Activated naive CD8-positive, alpha-beta T cell treated with anti-CD3 and anti-CD28 coated beads, Interleukin-2, amount 50 U/mL, for 24 hours (primary cell): ENCODE measurements around the gene FBLN1.
"Not testable (repeated sequence)": the region's sequence is repeated elsewhere in the genome, so short reads cannot be mapped to it uniquely, and the experiment has no call there.

ENCODE experiments used
- ATAC-seq: fragments of 150-1000 bp; cut with Tn5 transposase; one replicate; pipeline ENCODE4 v1.10.0; 2021
- DNase-seq: peaks from one replicate; pipeline ENCODE4 v3.0.0; 2021
- H3K27ac Mint-ChIP-seq: one replicate; pipeline ENCODE4 v1.8.0; 2021; ENCODE audit warnings: mild to moderate bottlenecking, mixed read lengths
- H3K27me3 Mint-ChIP-seq: one replicate; pipeline ENCODE4 v1.8.0; 2021; ENCODE audit warnings: mixed read lengths
- H3K36me3 Mint-ChIP-seq: one replicate; pipeline ENCODE4 v1.8.0; 2021; ENCODE audit warnings: low read depth, mixed read lengths
- H3K4me1 Mint-ChIP-seq: one replicate; pipeline ENCODE4 v1.8.0; 2021; ENCODE audit warnings: mixed read lengths
- H3K4me3 Mint-ChIP-seq: one replicate; pipeline ENCODE4 v1.8.0; 2021; ENCODE audit warnings: mild to moderate bottlenecking, moderate library complexity, mixed read lengths
- H3K9me3 Mint-ChIP-seq: one replicate; pipeline ENCODE4 v1.8.0; 2021; ENCODE audit warnings: mixed read lengths

Gene FBLN1

DNA sequence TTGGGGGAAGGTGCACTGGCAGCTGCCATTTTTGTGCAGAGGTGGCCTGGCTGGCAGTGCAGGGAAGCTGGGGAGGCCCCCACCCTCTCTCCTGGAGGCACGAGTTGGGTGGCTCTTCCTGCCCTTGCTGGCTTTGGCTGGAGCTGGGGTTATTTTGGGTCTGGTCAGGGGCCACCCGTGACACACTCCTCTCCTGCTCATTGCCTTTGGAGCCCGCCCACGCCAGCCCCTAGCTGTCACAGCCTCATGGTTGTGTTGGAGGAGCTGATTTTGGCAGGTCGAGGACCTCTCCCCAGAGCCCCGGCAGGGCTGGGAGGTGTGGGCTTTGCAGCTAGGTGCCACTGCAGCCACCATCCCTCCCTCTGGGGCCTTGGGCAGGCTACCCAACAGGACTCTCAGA, 21.5 kb downstream of the FBLN1 start:
- Mint-ChIP-seq H3K4me1 (no peaks in the 10 kb centered on the region), H3K4me3 (no peak overlapping the region), H3K9me3 (no peaks in the 10 kb centered on the region), H3K36me3 (no peaks in the 10 kb centered on the region), H3K27ac (no peak overlapping the region), H3K27me3 (no peaks in the 10 kb centered on the region)
- no peak for DNase-seq
- peak; percentile 24 for ATAC-seq

DNA sequence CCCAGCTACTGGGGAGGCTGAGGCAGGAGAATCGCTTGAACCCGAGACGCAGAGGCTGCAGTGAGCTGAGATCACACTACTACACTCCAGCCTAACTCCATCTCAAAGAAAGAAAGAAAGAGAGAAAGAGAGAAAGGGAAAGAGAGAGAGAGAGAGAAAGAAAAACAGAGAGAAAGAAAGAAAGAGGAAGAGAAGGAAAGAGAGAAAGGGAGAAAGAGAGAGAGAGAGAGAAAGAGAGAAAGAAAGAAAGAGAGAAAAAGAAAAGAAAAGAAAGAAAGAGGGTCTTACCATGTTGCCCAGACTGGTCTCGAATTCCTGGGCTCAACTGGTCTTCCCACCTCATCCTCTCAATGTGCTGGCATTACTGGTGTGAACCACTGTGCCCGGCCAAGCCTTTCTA, 22.3 kb downstream of the FBLN1 start:
- Mint-ChIP-seq H3K9me3 (no peaks in the 10 kb centered on the region), H3K4me3 (no peak overlapping the region), H3K27ac (no peak overlapping the region), H3K36me3 (no peaks in the 10 kb centered on the region), H3K27me3 (no peaks in the 10 kb centered on the region), H3K4me1 (no peaks in the 10 kb centered on the region)
- ATAC-seq (no peak), DNase-seq (no peak)

GRCh38 chr22:45525480-45525879, 22.8 kb downstream of the FBLN1 start:
- Mint-ChIP-seq H3K27me3 (no peaks in the 10 kb centered on the region), H3K27ac (no peak overlapping the region), H3K9me3 (no peaks in the 10 kb centered on the region), H3K36me3 (no peaks in the 10 kb centered on the region), H3K4me3 (no peak overlapping the region), H3K4me1 (no peaks in the 10 kb centered on the region)
- DNase-seq, result no peak
- ATAC-seq, result no peak

- no peak for ATAC-seq
- DNase-seq, result no peak
- no peak overlapping the region for H3K27ac Mint-ChIP-seq
- H3K4me1 Mint-ChIP-seq, result no peaks in the 10 kb centered on the region
- no peaks in the 10 kb centered on the region for H3K9me3 Mint-ChIP-seq
- no peaks in the 10 kb centered on the region for H3K27me3 Mint-ChIP-seq
- no peaks in the 10 kb centered on the region for H3K36me3 Mint-ChIP-seq
- no peak overlapping the region for H3K4me3 Mint-ChIP-seq
These were observed 23.6 kb downstream of the FBLN1 start for GRCh38 chr22:45526281-45526680.

DNA sequence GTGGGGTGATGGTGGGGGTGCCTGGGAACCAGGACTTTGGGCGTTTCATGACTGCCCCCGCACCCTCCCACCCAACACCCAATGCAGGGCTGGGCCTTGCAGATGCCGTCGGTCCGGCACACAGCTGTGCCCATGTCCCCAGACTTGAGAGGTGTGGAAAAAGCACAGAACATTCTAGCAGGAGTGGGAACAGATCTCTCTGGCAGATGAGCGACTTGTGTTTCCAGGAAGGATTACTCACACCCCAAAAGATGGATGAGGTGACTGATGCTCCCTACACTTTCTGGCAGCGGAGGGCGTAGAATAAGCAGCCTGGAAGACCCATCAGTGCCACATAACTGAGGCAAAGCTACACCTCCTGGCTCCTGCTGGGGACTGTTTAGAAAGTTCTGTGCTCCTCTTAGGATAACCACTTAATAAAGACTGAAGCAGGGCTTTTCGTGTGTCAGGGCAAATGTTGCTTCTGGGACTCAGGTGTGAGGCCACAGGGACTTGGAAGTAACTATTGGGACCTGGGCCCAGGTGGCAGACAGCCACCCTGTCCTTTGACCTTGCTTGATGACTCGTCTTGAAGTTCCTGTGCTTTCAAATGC, 24.2 kb downstream of the FBLN1 start:
- H3K4me1 Mint-ChIP-seq, result no peaks in the 10 kb centered on the region
- no peaks in the 10 kb centered on the region for H3K27me3 Mint-ChIP-seq
- DNase-seq (no peak), ATAC-seq (no peak)
- no peak overlapping the region for H3K27ac Mint-ChIP-seq
- H3K36me3 Mint-ChIP-seq, result no peaks in the 10 kb centered on the region
- no peaks in the 10 kb centered on the region for H3K9me3 Mint-ChIP-seq
- no peak overlapping the region for H3K4me3 Mint-ChIP-seq

DNA sequence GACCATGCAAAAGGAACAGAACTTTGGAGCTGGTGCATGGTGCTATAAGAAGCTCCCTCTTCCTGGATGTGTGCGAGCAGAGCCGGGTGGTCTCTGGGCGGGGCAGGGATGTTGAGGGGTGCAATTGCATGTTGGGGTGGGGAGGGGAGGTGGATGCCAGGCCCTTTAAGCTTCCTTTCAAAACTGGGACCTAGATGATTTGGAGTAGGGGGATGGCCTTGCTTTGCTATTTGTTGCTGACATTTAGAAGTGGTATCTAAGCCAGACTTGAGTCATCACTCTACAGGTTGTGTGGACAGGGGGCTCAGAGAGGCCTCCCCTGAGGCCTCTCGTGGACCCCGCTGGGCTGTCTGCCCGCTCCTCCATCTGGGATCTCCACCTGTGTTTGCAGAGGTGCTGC, 24.8 kb downstream of the FBLN1 start:
- DNase-seq, result no peak
- Mint-ChIP-seq H3K27ac (no peak overlapping the region), H3K9me3 (no peaks in the 10 kb centered on the region), H3K27me3 (no peaks in the 10 kb centered on the region), H3K4me1 (no peaks in the 10 kb centered on the region), H3K4me3 (no peak overlapping the region), H3K36me3 (no peaks in the 10 kb centered on the region)
- ATAC-seq, result no peak

GRCh38 chr22:45528046-45528445, 25.4 kb downstream of the FBLN1 start:
- H3K27ac Mint-ChIP-seq, result no peak overlapping the region
- no peaks in the 10 kb centered on the region for H3K9me3 Mint-ChIP-seq
- H3K36me3 Mint-ChIP-seq, result no peaks in the 10 kb centered on the region
- no peaks in the 10 kb centered on the region for H3K4me1 Mint-ChIP-seq
- no peaks in the 10 kb centered on the region for H3K27me3 Mint-ChIP-seq
- no peak overlapping the region for H3K4me3 Mint-ChIP-seq
- DNase-seq (no peak), ATAC-seq (no peak)

GRCh38 chr22:45529105-45529504, 26.4 kb downstream of the FBLN1 start:
- H3K9me3 Mint-ChIP-seq, result no peaks in the 10 kb centered on the region
- no peaks in the 10 kb centered on the region for H3K4me1 Mint-ChIP-seq
- DNase-seq (no peak), ATAC-seq (no peak)
- no peak overlapping the region for H3K27ac Mint-ChIP-seq
- no peaks in the 10 kb centered on the region for H3K36me3 Mint-ChIP-seq
- H3K4me3 Mint-ChIP-seq, result no peak overlapping the region
- H3K27me3 Mint-ChIP-seq, result no peaks in the 10 kb centered on the region

DNA sequence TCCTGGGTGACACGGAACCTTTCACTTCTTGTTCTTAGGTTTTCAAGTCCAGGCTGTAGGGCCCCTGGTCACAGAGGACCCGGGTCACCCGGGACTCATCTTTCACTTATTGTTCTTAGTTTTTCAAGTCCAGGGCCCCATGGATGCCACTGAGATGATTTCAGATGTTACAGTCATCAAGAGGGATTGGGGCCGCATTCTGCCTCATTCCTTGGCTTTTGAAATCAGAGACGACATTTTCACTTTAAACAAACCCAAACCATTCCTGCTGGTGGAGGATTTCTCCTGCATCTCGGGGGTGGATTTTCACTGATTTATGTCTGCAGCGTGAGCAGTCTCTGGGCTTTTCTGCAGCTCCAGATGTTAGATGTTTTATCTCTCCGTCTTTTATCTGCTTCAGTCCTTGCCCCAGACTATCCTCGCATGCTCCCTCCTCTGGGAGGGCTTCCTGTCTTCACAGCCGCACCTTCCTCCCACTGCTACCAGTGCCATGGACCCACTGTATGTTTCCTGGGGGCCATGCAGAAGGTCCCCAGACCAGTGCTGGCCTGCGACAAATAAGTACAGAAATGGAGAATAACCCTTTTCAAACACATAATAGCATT, 27.4 kb downstream of the FBLN1 start:
- Mint-ChIP-seq H3K27ac (no peak overlapping the region), H3K4me3 (no peak overlapping the region), H3K36me3 (no peaks in the 10 kb centered on the region), H3K27me3 (no peaks in the 10 kb centered on the region), H3K4me1 (no peaks in the 10 kb centered on the region), H3K9me3 (no peaks in the 10 kb centered on the region)
- no peak for ATAC-seq
- DNase-seq, result no peak

DNA sequence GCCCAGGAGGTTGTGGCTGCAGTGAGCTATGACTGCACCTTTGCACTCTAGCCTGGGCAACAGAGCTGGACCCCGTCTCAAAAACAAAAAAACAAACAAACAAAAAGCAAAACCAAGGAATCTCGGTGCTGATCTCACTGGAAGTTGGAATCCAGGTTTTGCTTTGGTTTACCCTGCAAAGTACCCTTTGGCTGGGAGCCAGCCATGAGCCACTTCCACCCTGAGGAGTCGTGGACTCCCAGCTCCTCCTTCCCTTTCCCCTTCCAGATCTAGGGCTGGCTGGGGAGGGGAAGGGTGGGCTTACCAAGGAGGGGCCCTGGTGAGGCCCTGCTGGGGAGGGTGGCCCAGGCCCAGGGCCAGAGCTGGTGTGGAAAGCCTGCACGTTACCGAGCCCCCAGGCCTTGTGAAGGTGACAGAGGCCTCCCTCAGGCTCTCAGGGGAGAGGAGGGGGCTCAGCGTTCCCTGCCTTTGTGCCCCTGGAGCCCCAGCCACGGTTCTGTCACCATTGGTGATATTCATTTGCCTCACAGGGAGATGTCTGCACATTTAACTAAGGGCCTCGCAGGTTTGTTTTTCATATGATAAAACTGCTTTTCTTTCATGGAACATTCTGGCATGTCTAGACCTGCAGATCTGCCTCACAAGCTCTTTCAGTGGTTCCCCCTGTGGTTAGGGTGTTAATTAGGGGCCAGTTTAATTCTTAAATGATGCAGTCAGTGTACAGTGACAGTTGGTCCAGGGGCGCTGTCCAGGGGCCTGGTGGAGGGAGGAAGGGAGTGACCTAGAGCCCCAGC, 29.0 kb downstream of the FBLN1 start:
- Mint-ChIP-seq H3K27me3 (no peaks in the 10 kb centered on the region), H3K4me3 (no peak overlapping the region), H3K27ac (no peak overlapping the region), H3K9me3 (no peaks in the 10 kb centered on the region), H3K36me3 (no peaks in the 10 kb centered on the region), H3K4me1 (no peaks in the 10 kb centered on the region)
- DNase-seq, result no peak
- no peak for ATAC-seq

DNA sequence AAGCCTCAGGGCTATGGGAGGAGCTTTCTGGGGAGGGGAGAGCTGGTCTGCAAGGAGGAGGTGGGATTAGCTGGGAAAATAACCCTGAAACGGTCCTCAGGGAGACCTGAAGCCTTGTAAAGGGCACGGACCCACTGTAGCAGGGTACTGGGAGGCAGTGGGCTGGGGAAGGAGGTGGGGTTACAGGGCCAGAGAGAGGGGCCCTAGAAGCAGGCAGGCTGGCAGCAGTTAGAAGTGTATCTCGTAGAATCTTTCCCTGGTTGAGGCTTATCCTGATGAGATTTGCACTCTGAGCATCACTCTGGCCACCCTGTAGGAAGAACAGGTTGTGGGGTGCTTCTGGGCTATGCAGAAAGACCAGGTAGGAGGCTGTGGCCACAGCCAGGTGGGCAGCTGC, 29.6 kb downstream of the FBLN1 start:
- no peaks in the 10 kb centered on the region for H3K4me1 Mint-ChIP-seq
- H3K27me3 Mint-ChIP-seq, result no peaks in the 10 kb centered on the region
- H3K27ac Mint-ChIP-seq, result no peak overlapping the region
- H3K36me3 Mint-ChIP-seq, result no peaks in the 10 kb centered on the region
- DNase-seq, result no peak
- no peaks in the 10 kb centered on the region for H3K9me3 Mint-ChIP-seq
- ATAC-seq, result no peak
- no peak overlapping the region for H3K4me3 Mint-ChIP-seq

DNA sequence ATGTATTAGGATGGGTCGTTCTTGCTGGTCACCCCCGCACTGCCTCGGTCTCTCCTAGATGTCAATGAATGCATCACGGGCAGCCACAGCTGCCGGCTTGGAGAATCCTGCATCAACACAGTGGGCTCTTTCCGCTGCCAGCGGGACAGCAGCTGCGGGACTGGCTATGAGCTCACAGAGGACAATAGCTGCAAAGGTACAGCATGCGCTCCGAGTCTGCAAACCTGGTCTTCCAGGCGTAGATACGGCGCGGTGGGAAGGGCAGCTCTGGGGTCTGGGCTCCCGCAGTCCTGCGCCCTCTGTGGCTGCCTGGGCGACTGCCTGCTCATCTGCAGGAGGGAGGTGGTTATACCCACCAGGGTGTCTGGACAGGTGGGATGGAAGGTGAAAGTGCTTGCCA, 31.0 kb downstream of the FBLN1 start:
- no peak overlapping the region for H3K4me3 Mint-ChIP-seq
- H3K9me3 Mint-ChIP-seq, result no peaks in the 10 kb centered on the region
- H3K36me3 Mint-ChIP-seq, result no peaks in the 10 kb centered on the region
- no peak for DNase-seq
- H3K27ac Mint-ChIP-seq, result no peak overlapping the region
- H3K4me1 Mint-ChIP-seq, result no peaks in the 10 kb centered on the region
- ATAC-seq, result no peak
- no peaks in the 10 kb centered on the region for H3K27me3 Mint-ChIP-seq

- ATAC-seq, result no peak
- H3K36me3 Mint-ChIP-seq, result no peaks in the 10 kb centered on the region
- no peaks in the 10 kb centered on the region for H3K9me3 Mint-ChIP-seq
- no peaks in the 10 kb centered on the region for H3K4me1 Mint-ChIP-seq
- DNase-seq, result no peak
- H3K27me3 Mint-ChIP-seq, result peaks cover under 1% of the 10 kb centered on the region
- no peak overlapping the region for H3K4me3 Mint-ChIP-seq
- no peak overlapping the region for H3K27ac Mint-ChIP-seq
These were observed 31.9 kb downstream of the FBLN1 start for GRCh38 chr22:45534339-45535192.

- no peaks in the 10 kb centered on the region for H3K4me1 Mint-ChIP-seq
- DNase-seq (no peak), ATAC-seq (no peak)
- H3K27ac Mint-ChIP-seq, result no peak overlapping the region
- no peaks in the 10 kb centered on the region for H3K9me3 Mint-ChIP-seq
- H3K27me3 Mint-ChIP-seq, result peaks cover 2% of the 10 kb centered on the region
- H3K4me3 Mint-ChIP-seq, result no peak overlapping the region
- no peaks in the 10 kb centered on the region for H3K36me3 Mint-ChIP-seq
These were observed 32.6 kb downstream of the FBLN1 start for GRCh38 chr22:45535290-45535689.

DNA sequence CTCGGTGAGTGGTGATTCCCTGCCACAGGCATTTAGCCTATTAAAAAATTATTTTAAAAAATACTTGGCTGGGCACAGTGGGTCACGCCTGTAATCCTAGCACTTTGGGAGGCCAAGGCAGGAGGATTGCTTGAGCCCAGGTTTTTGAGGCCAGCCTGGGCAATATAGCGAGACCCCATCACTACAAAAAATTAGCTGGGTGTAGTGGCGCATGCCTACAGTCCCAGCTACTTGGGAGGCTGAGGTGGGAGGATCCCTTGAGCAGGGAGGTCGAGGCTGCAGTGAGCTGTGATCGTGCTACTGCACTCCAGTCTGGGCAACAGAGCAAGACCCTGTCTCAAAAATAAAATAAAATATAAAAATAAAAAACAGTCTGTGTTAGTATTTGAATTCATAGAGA, 33.2 kb downstream of the FBLN1 start:
- DNase-seq, H3K27ac Mint-ChIP-seq, H3K4me3 Mint-ChIP-seq, H3K27me3 Mint-ChIP-seq, H3K36me3 Mint-ChIP-seq, ATAC-seq, H3K9me3 Mint-ChIP-seq, H3K4me1 Mint-ChIP-seq: not testable (repeated sequence)
